WTC11 (cell line): Measurements from ENCODE around the gene MEIS2. TPM values are rescaled to one million over a fixed set of nuclear protein-coding genes. Genes with fewer than 3 reads are reported as not detected.

Experiments used
- ATAC-seq: fragments of 200-7000 bp; cut with Tn5 transposase; 2 replicates; pipeline ENCODE4 v1.10.0; 2021; ENCODE audit warnings: mild to moderate bottlenecking, moderate library complexity
- CTCF ChIA-PET: fragments of 300-600 bp; sonication (Branson Sonifier 250); formaldehyde crosslinking; loops from one replicate; lab custom pipeline; 2021; ENCODE audit warnings: antibody characterized with exemption; lab: Charles Lee
- POLR2A ChIA-PET: fragments of 350-600 bp; sonication (Branson Sonifier 250); formaldehyde crosslinking; loops from one replicate; lab custom pipeline; 2021; ENCODE audit warnings: antibody characterized with exemption; lab: Charles Lee
- DNase-seq: peaks from one replicate; pipeline ENCODE4 v3.0.0; 2021; ENCODE audit warnings: low spot score
- H3K27ac Mint-ChIP-seq: 2 replicates; pipeline ENCODE4 v1.8.0; 2021; ENCODE audit warnings: mixed read lengths
- H3K27me3 Mint-ChIP-seq: 2 replicates; pipeline ENCODE4 v1.8.0; 2021; ENCODE audit warnings: low read depth, mild to moderate bottlenecking, moderate library complexity, mixed read lengths
- H3K36me3 Mint-ChIP-seq: 2 replicates; pipeline ENCODE4 v1.8.0; 2021; ENCODE audit warnings: mixed read lengths
- H3K4me1 Mint-ChIP-seq: 2 replicates; pipeline ENCODE4 v1.8.0; 2022; ENCODE audit warnings: mixed read lengths
- H3K4me3 Mint-ChIP-seq: 2 replicates; pipeline ENCODE4 v1.8.0; 2021; ENCODE audit warnings: mild to moderate bottlenecking, moderate library complexity, mixed read lengths
- H3K9me3 Mint-ChIP-seq: 2 replicates; pipeline ENCODE4 v1.8.0; 2021; ENCODE audit warnings: mixed read lengths
- CDX4 ChIP-seq: fragments of 250-450 bp; sonication (Bioruptor Pico); IDR thresholded peaks from 2 replicates; pipeline ENCODE4 v1.9.0; 2021; ENCODE audit warnings: moderate library complexity, mild to moderate bottlenecking, inconsistent platforms, borderline replicate concordance
- CTCF ChIP-seq: fragments of 200-600 bp; IDR thresholded peaks from 2 replicates; pipeline ENCODE4 v1.8.0; 2022; ENCODE audit warnings: antibody characterized with exemption
- E2F1 ChIP-seq: sonication (generic); formaldehyde crosslinking; IDR thresholded peaks from 2 replicates; pipeline ENCODE4 v1.8.0; 2022; ENCODE audit warnings: mild to moderate bottlenecking, missing genetic modification reagents
- E2F4 ChIP-seq: sonication (generic); formaldehyde crosslinking; IDR thresholded peaks from 2 replicates; pipeline ENCODE4 v1.8.1; 2022; ENCODE audit warnings: low read depth, mild to moderate bottlenecking, moderate library complexity, missing genetic modification reagents, borderline replicate concordance
- E2F5 ChIP-seq: sonication (generic); formaldehyde crosslinking; IDR thresholded peaks from 2 replicates; pipeline ENCODE4 v1.8.1; 2022; ENCODE audit warnings: mild to moderate bottlenecking, moderate library complexity, missing genetic modification reagents
- FOXJ3 ChIP-seq: sonication (generic); formaldehyde crosslinking; IDR thresholded peaks from 2 replicates; pipeline ENCODE4 v1.9.0; 2021; ENCODE audit warnings: missing genetic modification reagents, mild to moderate bottlenecking, borderline replicate concordance
- FOXK1 ChIP-seq: sonication (generic); formaldehyde crosslinking; IDR thresholded peaks from 2 replicates; pipeline ENCODE4 v1.8.0; 2022; ENCODE audit warnings: mild to moderate bottlenecking, moderate library complexity, missing genetic modification reagents
- GTF2I ChIP-seq: fragments of 250-450 bp; sonication (Bioruptor Pico); conservative IDR thresholded peaks from 2 replicates; pipeline ENCODE4 v1.4.0; 2021; ENCODE audit warnings: mild to moderate bottlenecking
- JUN ChIP-seq: sonication (generic); formaldehyde crosslinking; IDR thresholded peaks from 2 replicates; pipeline ENCODE4 v1.8.0; 2023; ENCODE audit warnings: mild to moderate bottlenecking, missing genetic modification reagents
- KAT7 ChIP-seq: sonication (generic); formaldehyde crosslinking; IDR thresholded peaks from 2 replicates; pipeline ENCODE4 v1.8.1; 2023; ENCODE audit warnings: missing genetic modification reagents, mild to moderate bottlenecking, borderline replicate concordance
- NFATC4 ChIP-seq: fragments of 250-450 bp; sonication (Bioruptor Pico); IDR thresholded peaks from 2 replicates; pipeline ENCODE4 v1.9.0; 2021; ENCODE audit warnings: mild to moderate bottlenecking
- NR1H2 ChIP-seq: sonication (generic); formaldehyde crosslinking; IDR thresholded peaks from 2 replicates; pipeline ENCODE4 v1.9.0; 2021; ENCODE audit warnings: mild to moderate bottlenecking, moderate library complexity, missing genetic modification reagents
- NR2C2 ChIP-seq: sonication (generic); formaldehyde crosslinking; IDR thresholded peaks from 2 replicates; pipeline ENCODE4 v1.8.0; 2022; ENCODE audit warnings: mild to moderate bottlenecking, missing genetic modification reagents
- SP1 ChIP-seq: sonication (generic); formaldehyde crosslinking; conservative IDR thresholded peaks from 2 replicates; pipeline ENCODE4 v1.8.1; 2022; ENCODE audit warnings: missing genetic modification reagents
- USF2 ChIP-seq: sonication (generic); formaldehyde crosslinking; IDR thresholded peaks from 2 replicates; pipeline ENCODE4 v1.8.1; 2023; ENCODE audit warnings: mild to moderate bottlenecking, missing genetic modification reagents, moderate library complexity
- ZNF138 ChIP-seq: sonication (generic); formaldehyde crosslinking; conservative IDR thresholded peaks from 2 replicates; pipeline ENCODE4 v1.8.1; 2022; ENCODE audit warnings: mild to moderate bottlenecking, moderate library complexity, missing genetic modification reagents
- ZNF671 ChIP-seq: fragments of 250-450 bp; sonication (Bioruptor Pico); IDR thresholded peaks from 2 replicates; pipeline ENCODE4 v1.8.0; 2021; ENCODE audit warnings: mild to moderate bottlenecking
- total RNA-seq: library from RNA; stranded (reverse); gene quantifications from 3 replicates; pipeline ENCODE4 v1.2.3, GENCODE V29; 2021

Gene MEIS2
- total RNA-seq, 1 experiment from 2014 or later, result 0.57 TPM

GRCh38 chr15:37050345-37050744 is 50.0 kb downstream of the MEIS2 start (continued):
- TF ChIP-seq E2F5, result no peak

GRCh38 chr15:37046876-37047614 is 53.3 kb downstream of the MEIS2 start:
- H3K36me3 Mint-ChIP-seq, result no peaks in the 10 kb centered on the region
- peak overlapping the region; percentile 32 for H3K4me3 Mint-ChIP-seq
- POLR2A ChIA-PET, result interaction anchor here (1.5 kb wide), 1 partner anchor 49 kb away, joined by 3 read pairs; no protein-coding TSS in a partner anchor
- H3K27ac Mint-ChIP-seq, result peak overlapping the region; percentile 51; the same call in 1 of the 2 replicates
- ATAC-seq (peak; percentile 80), DNase-seq (no peak)
- H3K9me3 Mint-ChIP-seq, result peaks cover 7% of the 10 kb centered on the region; the same call in 1 of the 2 replicates
- no peaks in the 10 kb centered on the region; the same call in 1 of the 2 replicates for H3K27me3 Mint-ChIP-seq
- TF ChIP-seq KAT7 (no peak), ZNF138 (no peak), SP1 (CRISPR knock-in tag) (no peak)
- peaks cover 40% of the 10 kb centered on the region for H3K4me1 Mint-ChIP-seq
- CTCF ChIA-PET, result interaction anchor here (1.4 kb wide), 2 partner anchors 11 to 49 kb away, joined by 4 to 6 read pairs; no protein-coding TSS in a partner anchor

GRCh38 chr15:37045859-37046740 is 54.2 kb downstream of the MEIS2 start:
- peak; percentile 46 for DNase-seq
- ChIA-PET CTCF (interaction anchor here (0.7 to 1.4 kb wide), 3 partner anchors 10 to 58 kb away, joined by 3 to 6 read pairs (median 4); no protein-coding TSS in a partner anchor), POLR2A (interaction anchor here (1.5 kb wide), 1 partner anchor 50 kb away, joined by 3 read pairs; no protein-coding TSS in a partner anchor)
- H3K27me3 Mint-ChIP-seq, result no peaks in the 10 kb centered on the region; the same call in none of the 2 replicates
- H3K27ac Mint-ChIP-seq, result peak overlapping the region; percentile 95
- peak overlapping the region; percentile 68 for H3K4me3 Mint-ChIP-seq
- TF ChIP-seq NR2C2 (CRISPR knock-in tag) (no peak), CDX4 (CRISPR knock-in tag) (no peak), E2F1 (CRISPR knock-in tag) (no peak), FOXK1 (CRISPR knock-in tag) (peak; percentile 40; the same call in 1 of the 2 replicates), CTCF (no peak), NR1H2 (CRISPR knock-in tag) (no peak), USF2 (CRISPR knock-in tag) (no peak), E2F4 (no peak), FOXJ3 (CRISPR knock-in tag) (no peak), ZNF671 (CRISPR knock-in tag) (no peak), NFATC4 (CRISPR knock-in tag) (no peak), GTF2I (CRISPR knock-in tag) (no peak), SP1 (CRISPR knock-in tag) (0 out of 2 replicates have a peak, but pooled peaks have one; percentile 36), JUN (CRISPR knock-in tag) (no peak)
- TF ChIP-seq, all 79 proteins: peak for 2
- H3K9me3 Mint-ChIP-seq, result peaks cover 7% of the 10 kb centered on the region; the same call in 1 of the 2 replicates
- H3K4me1 Mint-ChIP-seq, result peaks cover 40% of the 10 kb centered on the region
- peak; percentile 94 for ATAC-seq
- H3K36me3 Mint-ChIP-seq, result no peaks in the 10 kb centered on the region
